PC-3 (cell line): ENCODE data around the gene SLC25A17.

ENCODE experiments used
- EZH2 ChIP-seq: fragments of 300-600 bp; sonication (generic); IDR thresholded peaks from one replicate; pipeline ENCODE4 v1.6.1; 2017; ENCODE audit warnings: antibody characterized with exemption, mild to moderate bottlenecking, low read length; ENCODE audit not compliant: unreplicated experiment
- TF ChIP-seq, protein P1 (sequence below): fragments of 300-600 bp; sonication (generic); conservative IDR thresholded peaks from 2 replicates; pipeline ENCODE4 v1.5.1; 2017; ENCODE audit warnings: antibody characterized with exemption, low read depth, mild to moderate bottlenecking, low read length

DNA sequence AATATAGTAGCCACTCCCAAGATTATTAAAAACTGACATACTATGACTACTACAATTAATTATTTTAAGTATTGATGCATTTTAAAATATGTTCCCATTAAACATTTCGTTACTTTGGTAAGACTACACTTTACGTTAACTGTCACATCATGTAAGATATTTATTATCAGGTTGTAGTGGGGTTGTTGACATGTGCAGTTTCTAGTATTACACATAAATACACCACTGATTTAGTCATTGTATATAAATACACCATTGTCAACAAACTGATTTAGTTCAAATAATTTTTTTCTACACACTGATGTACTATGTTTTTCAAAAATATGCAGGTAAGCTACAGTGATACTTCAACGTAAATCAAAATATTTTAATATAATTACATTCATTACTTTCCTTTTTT, 25.8 kb upstream of the SLC25A17 start:
- TF ChIP-seq, protein P1, sequence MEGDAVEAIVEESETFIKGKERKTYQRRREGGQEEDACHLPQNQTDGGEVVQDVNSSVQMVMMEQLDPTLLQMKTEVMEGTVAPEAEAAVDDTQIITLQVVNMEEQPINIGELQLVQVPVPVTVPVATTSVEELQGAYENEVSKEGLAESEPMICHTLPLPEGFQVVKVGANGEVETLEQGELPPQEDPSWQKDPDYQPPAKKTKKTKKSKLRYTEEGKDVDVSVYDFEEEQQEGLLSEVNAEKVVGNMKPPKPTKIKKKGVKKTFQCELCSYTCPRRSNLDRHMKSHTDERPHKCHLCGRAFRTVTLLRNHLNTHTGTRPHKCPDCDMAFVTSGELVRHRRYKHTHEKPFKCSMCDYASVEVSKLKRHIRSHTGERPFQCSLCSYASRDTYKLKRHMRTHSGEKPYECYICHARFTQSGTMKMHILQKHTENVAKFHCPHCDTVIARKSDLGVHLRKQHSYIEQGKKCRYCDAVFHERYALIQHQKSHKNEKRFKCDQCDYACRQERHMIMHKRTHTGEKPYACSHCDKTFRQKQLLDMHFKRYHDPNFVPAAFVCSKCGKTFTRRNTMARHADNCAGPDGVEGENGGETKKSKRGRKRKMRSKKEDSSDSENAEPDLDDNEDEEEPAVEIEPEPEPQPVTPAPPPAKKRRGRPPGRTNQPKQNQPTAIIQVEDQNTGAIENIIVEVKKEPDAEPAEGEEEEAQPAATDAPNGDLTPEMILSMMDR = no peak
- TF ChIP-seq EZH2 = no peak
